ENCODE data around the gene PAIP2B. TPM values are rescaled to one million over a fixed set of nuclear protein-coding genes. Genes with fewer than 3 reads are reported as not detected.
"Not testable (repeated sequence)": the region's sequence is repeated elsewhere in the genome, so short reads cannot be mapped to it uniquely, and the experiment has no call there.

The PAIP2B gene
- total RNA-seq, 3 donors from 2014 or later (not counting 1 experiment from before 2014, with no cell fraction given) = 1.9 to 3.4 (median 3.2) TPM

DNA sequence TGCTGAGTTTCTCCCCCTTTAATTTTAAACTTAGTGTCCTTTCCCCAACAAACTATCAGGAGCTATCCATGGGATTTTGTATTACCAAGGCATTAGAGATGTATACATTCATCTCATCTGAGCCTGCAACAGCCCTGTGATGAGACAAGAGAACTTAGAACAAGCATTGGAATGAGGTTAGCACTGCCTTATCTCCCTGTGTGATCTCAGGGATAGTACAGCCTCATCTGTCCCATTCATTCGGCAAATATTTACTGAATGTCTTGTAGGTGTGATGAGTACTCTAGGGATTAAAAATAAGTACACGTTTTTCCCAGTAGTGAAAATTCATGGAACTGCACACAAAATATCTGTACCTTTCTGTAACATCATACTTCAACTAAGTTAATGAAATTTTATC lies 45.6 kb downstream of the PAIP2B start:
- no peak overlapping the region for H3K27ac Mint-ChIP-seq
- H3K36me3 Mint-ChIP-seq = no peaks in the 10 kb centered on the region
- Histone ChIP-seq H3K27me3 (ENCODE audit: control insufficient read depth, insufficient read depth, low read length) (no peaks in the 10 kb centered on the region), H3K9me3 (ENCODE audit: control insufficient read depth, insufficient read depth, low read length) (no peaks in the 10 kb centered on the region), H3K4me3 (ENCODE audit: low read length) (no peak overlapping the region), H3K4me1 (ENCODE audit: control insufficient read depth, insufficient read depth, low read length) (no peaks in the 10 kb centered on the region), H3K27ac (ENCODE audit: low read length) (no peak overlapping the region), H3K36me3 (ENCODE audit: control insufficient read depth, insufficient read depth, low read length) (no peaks in the 10 kb centered on the region)
- no peak overlapping the region for H3K4me3 Mint-ChIP-seq
- DNase-seq (no peak), ATAC-seq (no peak)
- peaks cover 0 to 1% of the 10 kb centered on the region in 2 donors for H3K27me3 Mint-ChIP-seq (ENCODE audit: low read depth in 2 of 2)
- intact Hi-C loops (cut with micrococcal nuclease) = no loop called here
- H3K9me3 Mint-ChIP-seq = no peaks in the 10 kb centered on the region
- no peaks in the 10 kb centered on the region for H3K4me1 Mint-ChIP-seq
- WGBS (ENCODE audit: insufficient coverage) = no CpG with 5 or more reads among the region's 2 CpGs
- TF ChIP-seq, protein P1, sequence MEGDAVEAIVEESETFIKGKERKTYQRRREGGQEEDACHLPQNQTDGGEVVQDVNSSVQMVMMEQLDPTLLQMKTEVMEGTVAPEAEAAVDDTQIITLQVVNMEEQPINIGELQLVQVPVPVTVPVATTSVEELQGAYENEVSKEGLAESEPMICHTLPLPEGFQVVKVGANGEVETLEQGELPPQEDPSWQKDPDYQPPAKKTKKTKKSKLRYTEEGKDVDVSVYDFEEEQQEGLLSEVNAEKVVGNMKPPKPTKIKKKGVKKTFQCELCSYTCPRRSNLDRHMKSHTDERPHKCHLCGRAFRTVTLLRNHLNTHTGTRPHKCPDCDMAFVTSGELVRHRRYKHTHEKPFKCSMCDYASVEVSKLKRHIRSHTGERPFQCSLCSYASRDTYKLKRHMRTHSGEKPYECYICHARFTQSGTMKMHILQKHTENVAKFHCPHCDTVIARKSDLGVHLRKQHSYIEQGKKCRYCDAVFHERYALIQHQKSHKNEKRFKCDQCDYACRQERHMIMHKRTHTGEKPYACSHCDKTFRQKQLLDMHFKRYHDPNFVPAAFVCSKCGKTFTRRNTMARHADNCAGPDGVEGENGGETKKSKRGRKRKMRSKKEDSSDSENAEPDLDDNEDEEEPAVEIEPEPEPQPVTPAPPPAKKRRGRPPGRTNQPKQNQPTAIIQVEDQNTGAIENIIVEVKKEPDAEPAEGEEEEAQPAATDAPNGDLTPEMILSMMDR (IDR thresholded peaks at IDR 0.05) = no peak

DNA sequence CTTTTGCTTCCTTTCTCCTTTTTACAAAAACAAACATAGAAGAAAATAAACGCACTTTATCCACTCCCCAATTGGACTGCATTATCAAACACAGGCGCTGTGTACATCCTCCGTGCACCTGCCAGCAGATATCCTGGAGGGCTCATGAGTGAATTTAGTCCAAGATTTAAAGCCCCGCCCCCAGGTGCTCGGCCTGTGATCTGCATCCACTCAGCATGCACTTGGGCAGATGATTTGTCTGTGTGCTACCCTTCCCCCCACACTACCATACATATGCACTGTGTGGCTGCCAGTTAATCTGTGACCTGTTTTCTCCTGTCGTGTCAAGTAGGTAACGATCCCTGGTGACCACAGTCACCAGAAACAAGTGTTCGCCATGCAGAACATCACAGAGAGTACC lies 48.1 kb downstream of the PAIP2B start:
- H3K27me3 Mint-ChIP-seq (ENCODE audit: low read depth in 2 of 2) = not testable (repeated sequence)

DNA sequence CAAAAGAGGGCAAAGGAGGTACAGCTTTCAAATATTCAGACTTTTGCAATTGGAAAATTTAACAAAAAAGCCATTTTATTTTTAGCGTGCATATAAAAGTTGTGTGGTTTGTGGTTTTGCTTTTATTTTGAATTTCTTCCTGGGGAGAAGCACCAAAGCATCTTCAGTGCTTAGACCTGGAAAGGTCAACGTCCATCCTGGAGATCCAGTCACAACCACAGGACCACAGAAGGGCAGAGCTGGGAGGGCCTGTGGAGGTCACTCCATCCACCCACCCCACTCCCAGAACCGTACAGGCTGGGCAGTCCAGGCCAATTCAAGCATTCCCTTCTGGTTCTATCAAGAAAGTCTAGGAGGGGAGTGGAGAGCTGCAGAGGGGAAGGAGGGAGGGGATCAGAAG lies 52.7 kb downstream of the PAIP2B start:
- no peaks in the 10 kb centered on the region for H3K36me3 ChIP-seq (ENCODE audit: control insufficient read depth, insufficient read depth, low read length)
- intact Hi-C loops (cut with micrococcal nuclease) = no loop called here
- TF ChIP-seq, protein P1 (IDR thresholded peaks at IDR 0.05) = no peak
- H3K4me3 Mint-ChIP-seq = no peak overlapping the region
- DNase-seq = no peak
- H3K36me3 Mint-ChIP-seq = no peaks in the 10 kb centered on the region
- no peaks in the 10 kb centered on the region for H3K27me3 ChIP-seq (ENCODE audit: control insufficient read depth, insufficient read depth, low read length)
- no peak overlapping the region for H3K27ac Mint-ChIP-seq
- no peak for ATAC-seq
- H3K4me1 Mint-ChIP-seq = no peaks in the 10 kb centered on the region
- no peaks in the 10 kb centered on the region for H3K4me1 ChIP-seq (ENCODE audit: control insufficient read depth, insufficient read depth, low read length)
- no peaks in the 10 kb centered on the region for H3K9me3 Mint-ChIP-seq
- peaks cover 0 to 7% of the 10 kb centered on the region in 2 donors for H3K27me3 Mint-ChIP-seq (ENCODE audit: low read depth in 2 of 2)
- no peak overlapping the region for H3K27ac ChIP-seq (ENCODE audit: low read length)
- H3K4me3 ChIP-seq (ENCODE audit: low read length) = no peak overlapping the region
- no peaks in the 10 kb centered on the region for H3K9me3 ChIP-seq (ENCODE audit: control insufficient read depth, insufficient read depth, low read length)
- 4% methylated on average over 2 of the region's 3 CpGs for WGBS (ENCODE audit: insufficient coverage)

More for the DNA sequence above, 48.1 kb downstream of the PAIP2B start:
- H3K27me3 ChIP-seq (ENCODE audit: control insufficient read depth, insufficient read depth, low read length); H3K4me1 ChIP-seq (ENCODE audit: control insufficient read depth, insufficient read depth, low read length); H3K27ac Mint-ChIP-seq; H3K9me3 Mint-ChIP-seq; intact Hi-C loops (cut with micrococcal nuclease); H3K27ac ChIP-seq (ENCODE audit: low read length); H3K9me3 ChIP-seq (ENCODE audit: control insufficient read depth, insufficient read depth, low read length); H3K36me3 Mint-ChIP-seq; ATAC-seq; H3K4me3 Mint-ChIP-seq; DNase-seq; H3K4me3 ChIP-seq (ENCODE audit: low read length); H3K4me1 Mint-ChIP-seq; H3K36me3 ChIP-seq (ENCODE audit: control insufficient read depth, insufficient read depth, low read length): not testable (repeated sequence)
- WGBS (ENCODE audit: insufficient coverage) = 87% methylated on average over 8 of the region's 8 CpGs

DNA sequence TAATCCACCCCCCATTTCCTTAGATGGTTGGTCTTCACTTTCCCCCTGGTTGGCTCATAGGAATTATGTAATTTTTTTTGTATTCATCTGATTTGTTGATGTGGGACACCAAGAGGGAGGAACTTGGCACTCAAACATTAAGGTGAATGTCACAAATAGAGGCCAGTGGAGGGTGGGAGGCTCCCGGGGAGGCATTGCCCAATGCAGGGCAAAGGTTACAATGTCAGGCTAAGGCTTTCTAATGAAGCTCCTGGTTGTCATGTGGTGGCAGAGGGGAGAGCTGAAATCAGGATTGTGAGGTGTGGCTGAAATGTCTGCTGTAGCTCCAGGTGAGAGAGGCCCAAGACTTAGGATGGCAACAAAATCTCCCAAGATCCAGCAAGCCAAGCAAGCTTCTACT lies 53.8 kb downstream of the PAIP2B start:
- Histone ChIP-seq H3K27me3 (ENCODE audit: control insufficient read depth, insufficient read depth, low read length) (no peaks in the 10 kb centered on the region), H3K9me3 (ENCODE audit: control insufficient read depth, insufficient read depth, low read length) (no peaks in the 10 kb centered on the region), H3K27ac (ENCODE audit: low read length) (no peak overlapping the region), H3K4me3 (ENCODE audit: low read length) (no peak overlapping the region), H3K4me1 (ENCODE audit: control insufficient read depth, insufficient read depth, low read length) (no peaks in the 10 kb centered on the region), H3K36me3 (ENCODE audit: control insufficient read depth, insufficient read depth, low read length) (no peaks in the 10 kb centered on the region)
- DNase-seq (no peak), ATAC-seq (no peak)
- H3K36me3 Mint-ChIP-seq = no peaks in the 10 kb centered on the region
- TF ChIP-seq, protein P1 (IDR thresholded peaks at IDR 0.05) = no peak
- no peak overlapping the region for H3K27ac Mint-ChIP-seq
- peaks cover 0 to 7% of the 10 kb centered on the region in 2 donors for H3K27me3 Mint-ChIP-seq (ENCODE audit: low read depth in 2 of 2)
- no peak overlapping the region for H3K4me3 Mint-ChIP-seq
- intact Hi-C loops (cut with micrococcal nuclease) = no loop called here
- 84% methylated on average over 1 of the region's 1 CpG for WGBS (ENCODE audit: insufficient coverage)
- no peaks in the 10 kb centered on the region for H3K9me3 Mint-ChIP-seq
- H3K4me1 Mint-ChIP-seq = no peaks in the 10 kb centered on the region
